ENCODE measurements around the gene C1QA.
A peak's percentile ranks its signal among the peaks of the same experiment; 100 is the strongest.

The C1QA gene

GRCh38 chr1:22636353-22636752 is at the start of gene C1QA:
Gene C1QA (plus strand): TSS chr1:22636628. CDS start chr1:22637617, 989 bp downstream.
- peak in 7 of 10 donors; percentile 17 to 90 (median 50) for DNase-seq
- intact Hi-C loops (cut with DNase I) = no loop called here

GRCh38 chr1:22587247-22587646 is 49.2 kb upstream of the C1QA start:
- intact Hi-C loops (cut with DNase I) = no loop called here
- DNase-seq = peak in 2 of 10 donors; percentile 23 to 34

DNA sequence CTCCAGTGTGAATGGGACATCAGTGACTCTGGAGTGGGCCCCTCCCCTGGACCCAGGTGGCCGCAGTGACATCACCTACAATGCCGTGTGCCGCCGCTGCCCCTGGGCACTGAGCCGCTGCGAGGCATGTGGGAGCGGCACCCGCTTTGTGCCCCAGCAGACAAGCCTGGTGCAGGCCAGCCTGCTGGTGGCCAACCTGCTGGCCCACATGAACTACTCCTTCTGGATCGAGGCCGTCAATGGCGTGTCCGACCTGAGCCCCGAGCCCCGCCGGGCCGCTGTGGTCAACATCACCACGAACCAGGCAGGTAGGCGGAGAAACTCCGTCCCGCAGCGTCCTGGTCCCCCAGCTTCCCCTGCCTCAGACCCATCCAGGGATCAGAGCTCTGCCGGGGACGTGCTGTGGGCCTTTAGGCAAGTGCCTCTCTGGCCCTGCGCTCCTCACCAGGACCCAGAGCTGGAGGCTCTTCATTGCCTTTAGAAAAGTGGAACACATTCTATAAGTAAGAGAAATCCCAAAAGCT is 47.5 kb upstream of the C1QA start:
- DNase-seq = peak in 2 of 10 donors; percentile 64 to 76
- intact Hi-C loops (cut with DNase I) = no loop called here

DNA sequence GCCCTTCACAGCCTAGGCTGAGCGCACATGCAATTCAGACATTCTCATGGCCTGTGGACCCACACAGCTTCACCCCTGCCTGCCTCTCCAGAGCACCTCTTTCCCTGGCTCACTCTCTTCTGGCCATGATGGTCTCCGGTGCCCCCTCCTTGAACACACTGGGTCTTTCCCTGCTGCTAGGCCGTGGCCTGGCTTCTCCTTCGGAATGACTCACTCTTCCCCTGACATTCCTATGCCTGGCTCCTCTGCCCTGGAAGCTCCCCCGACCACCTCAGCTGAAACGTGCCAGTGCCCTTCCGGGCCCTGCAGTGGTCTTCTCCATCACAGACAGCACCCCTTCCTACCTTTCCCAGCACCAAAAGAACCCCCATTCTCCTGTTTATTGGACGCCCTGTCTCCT is 44.9 kb upstream of the C1QA start:
- DNase-seq = peak in 2 of 10 donors; percentile 28 to 38
- intact Hi-C loops (cut with DNase I) = no loop called here

DNA sequence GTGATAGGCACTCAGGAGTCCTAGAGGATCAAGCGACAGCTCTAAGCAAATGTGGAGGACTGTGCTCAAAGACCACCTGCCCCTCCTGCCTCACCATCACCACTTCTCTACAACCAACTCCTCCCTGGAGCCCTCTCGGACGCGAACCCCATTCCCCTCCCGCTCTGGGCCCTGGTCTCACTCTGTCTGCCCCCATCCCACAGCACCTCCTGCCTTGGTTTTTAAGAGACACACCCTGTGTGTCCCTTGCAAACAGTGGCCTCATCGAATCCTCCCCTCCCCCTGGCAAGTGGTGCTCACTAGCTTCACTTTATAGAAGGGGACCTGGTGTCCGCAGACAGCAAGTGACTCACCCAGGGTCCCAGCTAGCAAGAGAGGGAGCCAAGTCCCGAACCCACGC is 44.4 kb upstream of the C1QA start:
- intact Hi-C loops (cut with DNase I) = no loop called here
- DNase-seq = peak in 2 of 10 donors; percentile 63 to 66

DNA sequence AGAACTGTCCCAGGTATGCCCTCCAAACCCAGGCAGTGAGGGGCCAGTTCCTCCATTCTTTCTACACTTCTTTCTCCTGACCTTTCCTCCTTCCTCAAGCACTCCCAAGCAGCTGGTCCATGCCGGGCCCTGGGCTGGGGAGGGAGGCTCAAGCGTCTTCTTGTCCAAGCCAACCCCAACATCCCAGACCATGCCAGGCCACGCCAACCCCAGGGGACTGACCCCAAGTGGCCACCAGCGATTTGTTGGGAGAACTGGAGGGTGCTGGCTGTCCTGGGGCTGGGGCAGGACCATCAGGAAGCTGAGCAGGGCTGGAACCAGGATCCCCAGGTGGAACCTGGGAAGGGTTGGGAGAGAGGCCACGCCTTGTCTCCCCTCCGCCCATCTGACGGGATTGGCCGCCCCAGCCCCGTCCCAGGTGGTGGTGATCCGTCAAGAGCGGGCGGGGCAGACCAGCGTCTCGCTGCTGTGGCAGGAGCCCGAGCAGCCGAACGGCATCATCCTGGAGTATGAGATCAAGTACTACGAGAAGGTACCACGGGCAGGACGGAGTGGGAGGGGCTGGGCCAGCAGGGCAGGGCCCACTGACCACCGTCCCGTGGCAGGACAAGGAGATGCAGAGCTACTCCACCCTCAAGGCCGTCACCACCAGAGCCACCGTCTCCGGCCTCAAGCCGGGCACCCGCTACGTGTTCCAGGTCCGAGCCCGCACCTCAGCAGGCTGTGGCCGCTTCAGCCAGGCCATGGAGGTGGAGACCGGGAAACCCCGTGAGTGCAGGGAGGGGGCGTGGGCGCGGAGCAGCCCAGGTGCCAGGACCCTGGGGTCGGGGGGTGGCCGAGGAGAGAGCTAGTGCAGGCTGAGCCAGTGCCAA is 43.3 kb upstream of the C1QA start:
- peak in 2 of 10 donors; percentile 58 to 73 for DNase-seq

GRCh38 chr1:22594396-22594795 is 42.0 kb upstream of the C1QA start:
- DNase-seq = peak in 2 of 10 donors; percentile 55 to 59
- intact Hi-C loops (cut with DNase I) = no loop called here

More for the DNA sequence above, 43.3 kb upstream of the C1QA start:
- intact Hi-C loops (cut with DNase I) = no loop called here

DNA sequence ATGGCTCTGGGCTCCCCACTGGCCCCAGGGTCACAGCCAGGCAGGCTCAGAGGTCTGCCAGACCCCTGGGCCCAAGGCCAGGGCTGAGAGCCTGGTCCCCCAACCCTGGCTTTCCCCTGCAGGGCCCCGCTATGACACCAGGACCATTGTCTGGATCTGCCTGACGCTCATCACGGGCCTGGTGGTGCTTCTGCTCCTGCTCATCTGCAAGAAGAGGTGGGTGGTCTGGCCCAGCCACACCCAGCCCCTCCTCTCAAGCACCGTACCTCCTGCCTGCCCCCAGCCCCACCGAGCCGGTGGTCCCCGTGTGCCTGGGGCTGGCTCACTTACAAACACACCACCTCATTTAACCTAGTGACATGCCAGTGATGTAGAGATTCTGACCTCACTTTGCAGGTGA is 41.3 kb upstream of the C1QA start:
- intact Hi-C loops (cut with DNase I) = no loop called here

GRCh38 chr1:22597301-22597965 is 39.0 kb upstream of the C1QA start:
- intact Hi-C loops (cut with DNase I) = no loop called here
- peak in 2 of 10 donors; percentile 63 to 72 for DNase-seq

More for the DNA sequence above, 41.3 kb upstream of the C1QA start:
- DNase-seq = no peak

DNA sequence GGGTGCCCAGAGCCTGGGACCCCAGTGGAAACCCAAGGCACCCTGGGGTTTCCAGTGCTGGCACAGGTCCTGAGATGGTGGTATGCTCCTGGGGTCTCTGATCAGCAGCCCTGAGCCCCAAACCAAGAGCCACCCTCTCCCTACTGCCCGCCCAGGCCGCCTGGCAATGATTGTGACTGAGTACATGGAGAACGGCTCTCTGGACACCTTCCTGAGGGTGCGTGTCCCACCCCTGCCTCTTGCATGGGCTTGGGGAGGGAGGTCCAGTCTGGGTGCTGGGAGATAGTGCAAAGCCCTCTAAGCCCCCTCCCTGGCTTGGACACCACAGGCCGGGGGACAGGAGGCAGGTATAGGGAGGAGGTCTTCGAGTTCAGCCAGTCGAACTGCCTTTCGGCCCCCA is 38.4 kb upstream of the C1QA start:
- intact Hi-C loops (cut with DNase I) = no loop called here
- peak in 1 of 10 donors; percentile 77 for DNase-seq

- intact Hi-C loops (cut with DNase I) = no loop called here
- DNase-seq = peak in 2 of 10 donors; percentile 47 to 80
These were observed 37.7 kb upstream of the C1QA start for GRCh38 chr1:22598736-22599135.

- DNase-seq = peak in 2 of 10 donors; percentile 62 to 77
- intact Hi-C loops (cut with DNase I) = no loop called here
These were observed 36.2 kb upstream of the C1QA start for GRCh38 chr1:22600071-22600816.

GRCh38 chr1:22600817-22601605 is 35.4 kb upstream of the C1QA start:
- DNase-seq = peak in 2 of 10 donors; percentile 68 to 74
- intact Hi-C loops (cut with DNase I) = no loop called here

DNA sequence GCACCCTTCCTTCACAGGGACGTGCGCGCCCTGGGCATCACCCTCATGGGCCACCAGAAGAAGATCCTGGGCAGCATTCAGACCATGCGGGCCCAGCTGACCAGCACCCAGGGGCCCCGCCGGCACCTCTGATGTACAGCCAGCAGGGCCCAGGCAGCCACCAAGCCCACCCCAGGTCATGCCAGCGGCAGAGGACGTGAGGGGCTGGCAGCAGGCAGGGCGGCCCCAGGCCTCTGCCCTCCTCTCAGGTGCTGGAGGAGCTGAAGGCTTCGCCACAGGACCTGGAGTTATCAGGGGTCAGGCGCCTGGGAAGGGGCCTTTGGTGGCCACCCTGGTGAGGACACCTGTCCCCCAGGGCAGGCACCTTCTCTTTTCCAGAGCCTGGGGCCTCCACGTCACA is 34.8 kb upstream of the C1QA start:
- intact Hi-C loops (cut with DNase I) = no loop called here
- peak in 2 of 10 donors; percentile 53 to 54 for DNase-seq

GRCh38 chr1:22602060-22602740 is 34.2 kb upstream of the C1QA start:
- DNase-seq = peak in 2 of 10 donors; percentile 30 to 69
- intact Hi-C loops (cut with DNase I) = no loop called here

DNA sequence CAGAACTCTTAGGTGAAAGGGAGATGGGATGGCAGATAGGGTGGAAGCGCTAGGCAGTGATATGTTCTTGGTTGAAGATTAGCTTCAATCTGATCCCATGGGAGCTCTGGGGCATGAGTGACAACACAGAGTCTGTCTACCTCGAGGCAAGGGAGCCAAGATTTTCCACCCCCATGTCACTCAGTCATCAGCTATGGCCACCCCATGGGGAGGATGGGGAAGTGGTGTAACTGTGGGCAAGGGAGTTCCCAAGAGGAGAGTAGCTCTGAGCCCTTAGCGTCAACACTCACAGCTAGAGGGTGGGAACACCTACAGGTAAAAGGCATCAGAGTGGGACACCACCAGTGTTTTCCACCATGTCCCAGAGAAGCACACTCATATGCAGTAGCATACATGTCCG is 30.3 kb upstream of the C1QA start:
- intact Hi-C loops (cut with DNase I) = no loop called here
- DNase-seq = peak in 1 of 10 donors; percentile 12

GRCh38 chr1:22607154-22607553 is 29.3 kb upstream of the C1QA start:
- intact Hi-C loops (cut with DNase I) = no loop called here
- DNase-seq = peak in 2 of 10 donors; percentile 12 to 74

DNA sequence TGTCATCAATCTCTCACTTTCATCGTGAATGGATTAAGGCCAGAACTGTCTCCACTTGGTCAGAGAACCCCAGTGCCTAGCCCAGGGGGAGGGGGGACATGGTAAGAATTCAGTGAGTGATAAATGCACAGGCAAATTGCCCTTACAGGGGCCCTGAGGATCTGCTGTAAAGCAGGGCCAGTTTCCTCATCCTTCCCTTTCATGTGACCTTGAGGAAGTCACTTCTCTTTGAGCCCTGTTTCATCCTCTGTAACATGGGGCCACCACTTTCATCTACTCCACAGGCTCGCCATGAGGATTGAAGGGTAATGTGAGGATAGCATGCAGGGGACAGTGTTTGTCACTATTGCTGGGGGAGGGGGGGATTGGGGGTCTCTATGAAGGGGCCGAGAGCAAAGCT is 28.1 kb upstream of the C1QA start:
- peak in 1 of 10 donors; percentile 10 for DNase-seq
- intact Hi-C loops (cut with DNase I) = no loop called here

DNA sequence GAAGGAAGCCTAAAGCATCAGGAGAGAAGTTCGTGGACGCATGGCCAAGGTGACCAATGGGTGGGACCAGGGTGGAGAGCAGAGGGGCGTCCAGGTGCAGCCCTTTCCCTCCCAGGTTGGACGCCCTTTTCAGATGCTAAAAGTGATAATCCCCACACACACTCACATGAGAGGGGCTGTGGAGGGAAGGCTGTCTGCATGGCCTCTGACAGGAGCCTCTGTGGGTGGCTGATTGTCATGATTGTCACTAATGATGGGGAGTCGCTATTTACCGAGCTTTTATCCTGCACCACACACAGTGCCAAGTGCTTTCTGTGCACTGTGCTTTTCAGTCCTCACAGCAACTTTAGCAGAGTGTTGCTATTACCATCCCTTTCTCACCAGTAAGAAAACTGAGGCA is 27.1 kb upstream of the C1QA start:
- intact Hi-C loops (cut with DNase I) = no loop called here

More for the DNA sequence above, 27.1 kb upstream of the C1QA start:
- peak in 2 of 10 donors; percentile 23 to 27 for DNase-seq
